ENCODE measurements around the gene FAM120A.

Gene FAM120A

GRCh38 chr9:93546356-93546755, 94.9 kb downstream of the FAM120A start:
- no peak for DNase-seq (ENCODE audit: low read depth in 3 of 3, low spot score in 1 of 3)

- no peak for DNase-seq (ENCODE audit: low read depth in 3 of 3, low spot score in 1 of 3)
Measured at GRCh38 chr9:93549611-93550010, 98.1 kb downstream of the FAM120A start.

GRCh38 chr9:93552923-93553322, 101.4 kb downstream of the FAM120A start:
- no peak for DNase-seq (ENCODE audit: low read depth in 3 of 3, low spot score in 1 of 3)

DNA sequence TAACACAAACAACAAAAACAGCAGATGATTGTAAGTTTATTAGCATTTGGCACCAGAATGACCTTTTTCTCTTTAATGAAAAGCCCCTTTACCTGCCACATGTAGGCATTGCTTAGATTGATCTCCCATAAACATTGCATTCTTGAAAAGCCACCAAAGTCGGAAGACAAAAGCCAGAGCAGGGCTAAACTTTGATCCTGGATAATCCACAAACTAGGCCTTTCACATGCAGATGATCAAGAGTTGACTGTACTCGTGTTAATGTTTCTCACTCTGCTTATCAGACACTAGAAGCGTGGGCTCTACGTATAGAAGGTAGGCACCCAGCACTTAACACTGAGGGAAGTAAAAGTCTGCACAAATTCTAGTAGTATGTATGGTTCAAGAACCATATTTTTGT, 103.9 kb downstream of the FAM120A start:
- no peak for DNase-seq (ENCODE audit: low read depth in 3 of 3, low spot score in 1 of 3)

DNA sequence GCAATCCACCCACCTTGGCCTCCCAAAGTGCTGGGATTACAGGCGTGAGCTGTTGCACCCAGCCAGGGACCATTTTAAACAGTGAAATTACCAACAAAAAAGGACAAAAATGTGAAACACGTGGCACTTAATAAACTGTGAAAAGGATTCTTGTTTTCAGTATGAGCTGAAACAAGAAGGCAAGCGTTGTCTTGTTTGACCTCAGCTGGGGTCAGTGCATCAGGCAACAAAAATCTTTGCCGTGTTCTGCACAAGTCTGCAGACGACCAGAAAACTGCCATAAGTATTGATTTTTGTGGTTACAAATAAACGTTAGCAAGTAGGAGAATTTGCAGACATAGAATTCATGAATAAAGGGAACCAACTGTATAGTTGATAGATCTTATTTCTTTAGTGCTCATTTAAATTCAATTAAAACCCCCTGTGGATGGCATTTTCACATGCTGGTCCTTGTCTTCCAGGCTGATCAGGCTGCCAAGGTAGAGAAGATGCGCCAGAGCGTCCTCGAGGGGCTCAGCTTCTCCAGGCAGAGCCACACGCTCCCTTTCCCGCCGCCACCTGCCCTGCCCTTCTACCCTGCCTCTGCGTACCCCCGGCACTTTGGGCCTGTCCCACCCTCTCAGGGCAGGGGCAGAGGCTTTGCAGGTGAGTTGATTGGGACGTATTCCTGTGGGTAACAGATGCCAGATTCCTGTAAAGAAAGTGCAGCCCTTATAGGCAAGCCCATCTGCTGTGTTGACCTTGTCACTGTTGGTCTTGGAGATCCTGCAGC, 106.1 kb downstream of the FAM120A start:
- DNase-seq (ENCODE audit: low read depth in 3 of 3, low spot score in 1 of 3), result no peak

DNA sequence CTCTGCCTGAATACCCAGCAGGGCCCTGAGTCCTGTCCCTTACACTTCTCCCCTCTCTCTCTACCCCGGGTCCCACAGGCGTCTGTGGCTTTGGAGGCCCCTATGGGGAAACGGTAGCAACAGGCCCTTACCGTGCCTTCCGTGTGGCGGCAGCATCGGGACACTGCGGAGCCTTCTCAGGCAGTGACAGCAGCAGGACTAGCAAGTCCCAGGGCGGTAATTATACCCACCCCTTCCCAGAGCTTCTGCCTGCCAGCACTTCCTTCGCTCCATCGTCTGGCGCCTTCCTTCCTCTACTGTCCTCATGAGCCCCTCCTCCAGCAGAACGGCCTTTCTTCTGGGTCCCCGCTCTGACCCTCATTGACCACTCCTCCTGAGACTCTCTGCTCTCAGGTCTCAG, 107.0 kb downstream of the FAM120A start:
- DNase-seq (ENCODE audit: low read depth in 3 of 3, low spot score in 1 of 3), result no peak

DNA sequence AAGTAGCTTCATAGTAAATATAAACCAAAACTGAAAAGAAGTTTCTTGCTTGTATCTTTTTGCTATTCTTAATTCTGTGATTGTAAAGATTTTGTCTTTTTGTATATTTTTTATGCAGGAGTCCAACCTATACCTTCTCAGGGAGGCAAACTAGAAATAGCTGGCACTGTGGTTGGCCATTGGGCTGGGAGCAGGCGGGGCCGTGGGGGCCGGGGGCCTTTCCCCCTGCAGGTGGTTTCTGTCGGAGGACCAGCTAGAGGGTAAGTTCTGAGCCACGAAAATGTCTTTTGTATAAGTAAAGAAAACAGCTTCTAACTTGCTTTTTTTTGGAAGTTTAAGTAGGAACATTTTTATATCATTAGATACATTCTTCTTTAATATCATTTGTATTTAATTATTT, 109.5 kb downstream of the FAM120A start:
- no peak for DNase-seq (ENCODE audit: low read depth in 3 of 3, low spot score in 1 of 3)

GRCh38 chr9:93562157-93562556, 110.7 kb downstream of the FAM120A start:
- no peak for DNase-seq (ENCODE audit: low read depth in 3 of 3, low spot score in 1 of 3)

- no peak for DNase-seq (ENCODE audit: low read depth in 3 of 3, low spot score in 1 of 3)
Measured at GRCh38 chr9:93565089-93565488, 113.6 kb downstream of the FAM120A start.

GRCh38 chr9:93566408-93567270, 115.2 kb downstream of the FAM120A start:
- peak; percentile 96 to 100 (median 98) for DNase-seq (ENCODE audit: low read depth in 3 of 3, low spot score in 1 of 3)

DNA sequence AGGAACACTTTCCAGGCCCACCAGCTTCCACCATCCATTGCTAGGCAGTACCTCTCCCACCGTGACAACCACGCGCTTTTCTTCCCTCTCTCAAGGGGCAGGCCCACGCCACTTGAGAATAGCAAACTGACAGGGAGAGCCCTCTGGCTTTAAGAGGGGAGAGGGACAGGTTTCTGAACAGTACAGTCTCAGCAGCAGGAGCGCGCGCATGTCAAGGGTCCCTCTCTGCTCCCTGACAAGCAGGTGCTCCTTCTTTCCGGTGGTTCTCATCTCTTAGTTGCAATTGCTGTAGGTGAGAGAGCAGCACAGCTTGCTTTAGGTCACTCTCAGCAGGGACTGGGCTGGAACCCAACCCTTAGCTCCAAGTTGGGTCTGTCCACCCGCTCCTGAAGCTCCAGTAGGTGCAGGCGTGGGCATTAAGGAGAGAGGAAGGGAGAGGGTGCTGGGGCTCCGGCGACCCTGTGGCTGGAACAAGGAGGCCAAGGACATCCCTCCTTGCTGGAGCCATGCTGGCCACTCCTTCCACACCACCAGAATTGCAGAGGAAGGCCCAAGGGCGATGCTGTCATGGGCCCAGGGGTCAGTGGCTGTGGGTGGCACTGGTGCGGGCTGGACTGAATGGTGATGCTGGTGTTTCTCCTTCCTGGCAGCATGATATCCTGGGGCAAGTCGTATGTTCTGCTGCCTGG, 115.9 kb downstream of the FAM120A start:
- no peak for DNase-seq (ENCODE audit: low read depth in 3 of 3, low spot score in 1 of 3)

GRCh38 chr9:93568169-93568568, 116.7 kb downstream of the FAM120A start:
- DNase-seq (ENCODE audit: low read depth in 3 of 3, low spot score in 1 of 3), result no peak

DNA sequence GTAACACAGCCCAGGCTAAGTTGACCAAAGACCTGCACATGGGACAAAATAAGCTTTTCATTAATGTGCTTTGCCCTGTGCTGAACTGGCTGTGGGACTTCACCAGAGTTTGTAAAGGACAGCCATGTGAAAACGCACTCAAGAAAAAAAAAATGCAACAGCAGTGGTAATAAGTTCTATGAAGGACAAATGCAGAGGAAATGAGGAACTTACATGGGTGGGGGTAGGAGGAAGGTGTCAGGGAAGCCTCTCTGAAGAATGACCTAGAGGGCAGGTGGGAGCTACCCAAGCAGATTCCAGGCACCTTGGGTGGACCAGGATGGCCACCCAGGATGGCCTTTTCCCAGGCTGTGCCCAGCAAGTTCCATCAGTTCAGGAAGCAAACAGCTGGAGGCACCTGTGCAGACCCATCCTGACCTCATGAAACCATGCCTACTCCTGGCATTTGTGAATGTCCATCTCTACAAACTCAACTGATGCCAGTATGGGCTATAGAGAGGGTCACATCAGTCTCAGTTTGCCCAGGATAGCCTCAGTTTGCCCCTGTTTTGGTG, 118.2 kb downstream of the FAM120A start:
- no peak for DNase-seq (ENCODE audit: low read depth in 3 of 3, low spot score in 1 of 3)

DNA sequence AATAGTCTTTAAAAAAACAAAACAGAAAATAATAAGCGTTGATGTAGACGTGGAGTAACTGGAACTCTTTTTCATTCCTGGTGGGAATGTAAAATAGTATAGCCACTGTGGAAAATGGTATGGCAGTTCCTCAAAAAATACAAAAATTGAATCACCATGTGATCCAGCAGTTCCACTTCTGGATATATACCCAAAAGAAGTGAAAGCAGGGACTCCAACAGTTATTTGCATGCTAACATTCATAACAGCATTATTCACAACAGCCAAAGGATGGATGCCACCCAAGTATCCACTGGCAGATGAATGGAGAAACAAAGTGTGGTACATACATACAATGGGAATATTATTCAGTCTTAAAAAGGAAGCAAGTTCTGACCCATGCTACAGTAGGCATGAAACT, 120.7 kb downstream of the FAM120A start:
- DNase-seq (ENCODE audit: low read depth in 3 of 3, low spot score in 1 of 3), result no peak

DNA sequence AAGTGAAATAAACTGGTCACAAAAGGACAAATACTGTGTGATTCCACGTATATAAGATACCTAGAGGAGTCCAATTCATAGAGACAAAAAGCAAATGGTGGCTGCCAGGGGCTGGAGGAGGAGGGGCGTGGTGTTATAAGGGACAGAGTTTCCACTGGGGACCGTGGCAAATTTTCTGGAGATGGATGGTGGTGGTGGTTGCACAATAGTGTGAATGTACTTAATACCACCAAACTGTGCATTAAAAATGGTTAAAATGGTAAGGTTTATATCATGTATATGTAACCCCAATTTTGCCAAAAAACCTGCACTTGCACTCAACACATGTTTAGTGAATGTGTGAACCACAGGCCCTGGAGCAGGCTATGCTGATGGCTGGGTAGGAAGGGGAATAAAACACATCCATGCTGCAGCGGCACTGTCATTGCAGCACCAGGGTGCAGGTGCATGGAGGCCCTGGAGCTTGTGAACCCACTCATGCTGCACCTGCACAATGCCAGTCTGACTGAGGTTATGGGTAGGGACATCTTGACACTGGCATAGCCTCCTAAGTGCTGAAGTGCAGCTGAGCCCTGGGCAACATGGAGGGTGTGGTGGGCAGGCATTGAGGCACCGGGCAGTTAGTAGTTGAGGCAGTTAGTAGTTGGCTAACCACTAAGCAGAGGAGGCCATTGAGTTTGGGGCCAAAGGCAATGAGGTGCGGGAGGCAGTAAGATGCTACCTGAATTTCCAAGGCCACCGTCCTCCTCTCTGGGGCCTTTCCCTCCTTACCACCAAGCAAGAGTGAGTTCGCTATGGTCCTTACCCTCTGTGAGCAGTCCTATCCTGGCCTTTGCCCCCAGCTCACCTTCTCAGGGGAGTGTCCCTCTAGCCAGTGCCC, 121.4 kb downstream of the FAM120A start:
- no peak for DNase-seq (ENCODE audit: low read depth in 3 of 3, low spot score in 1 of 3)

DNA sequence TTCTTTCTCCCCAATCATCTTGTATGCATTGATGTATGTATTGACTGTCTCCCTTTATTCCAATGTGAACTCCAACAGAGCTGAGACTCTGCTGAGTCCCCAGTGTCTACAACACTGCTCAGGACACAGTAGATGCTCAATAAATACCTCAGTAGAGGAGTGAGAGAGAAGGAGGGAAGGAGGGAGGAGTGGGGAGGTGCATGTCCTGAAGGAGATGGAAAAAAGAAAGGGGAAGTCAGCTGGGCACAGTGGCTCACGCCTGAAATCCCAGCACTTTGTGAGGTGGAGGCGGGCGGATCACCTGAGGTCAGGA, 122.0 kb downstream of the FAM120A start:
- no peak for DNase-seq (ENCODE audit: low read depth in 3 of 3, low spot score in 1 of 3)

GRCh38 chr9:93574091-93574899, 122.8 kb downstream of the FAM120A start:
- no peak for DNase-seq (ENCODE audit: low read depth in 3 of 3, low spot score in 1 of 3)

- no peak for DNase-seq (ENCODE audit: low read depth in 3 of 3, low spot score in 1 of 3)
Measured at GRCh38 chr9:93574900-93575795, 123.7 kb downstream of the FAM120A start.

GRCh38 chr9:93575796-93576257, 124.3 kb downstream of the FAM120A start:
- DNase-seq (ENCODE audit: low read depth in 3 of 3, low spot score in 1 of 3), result peak in 1 of 3 donors; percentile 21

All from stimulated activated CD4-positive, alpha-beta T cell treated with anti-CD3 and anti-CD28 coated beads, TNF-alpha, amount 100 ng/mL, for 1 hour (primary cell).